GM21367 (cell line): ENCODE measurements around the gene HNRNPC.
"Not testable (repeated sequence)": the region's sequence is repeated elsewhere in the genome, so short reads cannot be mapped to it uniquely, and the experiment has no call there.

Source experiments
- ATAC-seq: cut with Tn5 transposase; IDR thresholded peaks from one replicate; pipeline ENCODE4 v1.9.1; 2021; ENCODE audit not compliant: unreplicated experiment

Gene HNRNPC

DNA sequence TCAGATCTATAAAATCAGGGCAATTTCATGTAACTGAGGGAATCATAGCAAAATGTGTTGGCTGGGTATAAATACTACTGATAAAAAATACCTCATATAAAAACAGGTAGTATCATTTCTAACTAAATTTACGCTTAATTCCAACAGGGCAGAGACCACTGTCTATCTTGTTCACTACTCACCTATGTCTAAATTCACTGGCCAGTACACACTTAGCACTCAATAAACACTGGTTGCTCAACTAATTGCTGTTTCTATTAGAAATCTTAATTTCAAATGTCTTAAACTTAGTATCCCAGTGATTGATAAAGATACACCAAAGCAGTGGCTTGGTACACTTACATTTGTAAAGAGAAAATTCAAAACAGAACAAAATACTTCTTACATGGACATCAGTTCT lies 55.6 kb downstream of the HNRNPC start:
- ATAC-seq, result no peak

DNA sequence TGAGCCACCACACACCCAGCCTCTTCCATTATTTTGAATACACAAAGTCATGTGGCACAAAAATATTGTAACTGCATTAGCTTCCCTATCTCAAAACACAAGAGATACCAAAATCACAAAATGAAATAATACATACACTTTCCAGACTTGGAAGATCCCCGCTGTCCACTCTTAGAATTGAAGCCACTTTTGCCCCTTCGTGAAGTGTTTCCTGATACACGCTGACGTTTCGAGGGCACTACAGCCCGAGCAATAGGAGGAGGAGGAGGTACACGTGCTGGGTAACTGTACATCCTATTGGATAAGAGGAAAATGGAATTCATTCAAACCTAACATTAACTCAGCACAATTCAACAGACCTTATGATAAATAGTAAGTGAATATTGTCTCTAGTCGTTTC lies 56.4 kb downstream of the HNRNPC start:
- not testable (repeated sequence) for ATAC-seq

DNA sequence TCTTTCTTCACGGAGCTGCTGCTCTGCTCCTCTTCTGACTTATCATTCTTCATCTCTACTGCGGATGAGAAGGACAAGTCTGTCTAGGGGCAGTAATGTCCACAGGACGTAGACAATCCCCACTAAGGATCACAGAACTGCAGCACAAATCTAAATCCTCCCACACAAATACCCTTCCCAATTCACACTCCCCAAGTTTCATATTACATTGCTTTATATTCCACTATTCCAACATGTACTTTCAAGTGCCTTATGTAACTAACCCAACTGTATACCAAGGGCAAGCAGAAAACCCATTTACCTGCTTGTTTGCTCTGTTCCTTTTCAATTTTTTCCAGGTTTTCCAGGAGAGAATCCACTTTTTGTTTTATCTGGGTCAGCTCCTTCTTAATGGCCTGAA lies 57.7 kb downstream of the HNRNPC start:
- no peak for ATAC-seq

DNA sequence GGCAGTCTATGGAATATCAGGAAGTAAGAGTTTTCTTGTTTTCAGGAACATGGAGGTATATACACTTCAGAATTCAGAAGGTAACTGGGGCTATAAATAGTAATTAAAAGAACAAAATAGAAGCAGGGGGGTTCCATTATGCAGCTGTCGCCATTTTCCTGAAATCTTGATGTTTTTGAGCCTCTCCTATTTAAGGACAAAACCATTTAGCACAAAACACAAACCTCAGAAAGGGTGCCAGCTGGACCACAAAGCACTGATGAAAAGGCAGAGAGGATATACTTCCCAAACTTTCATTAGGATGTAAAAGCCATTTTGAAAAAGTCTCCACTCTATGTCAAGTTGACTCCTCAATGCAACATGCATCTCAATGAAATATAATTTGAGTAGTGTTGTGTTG lies 59.2 kb downstream of the HNRNPC start:
- no peak for ATAC-seq

DNA sequence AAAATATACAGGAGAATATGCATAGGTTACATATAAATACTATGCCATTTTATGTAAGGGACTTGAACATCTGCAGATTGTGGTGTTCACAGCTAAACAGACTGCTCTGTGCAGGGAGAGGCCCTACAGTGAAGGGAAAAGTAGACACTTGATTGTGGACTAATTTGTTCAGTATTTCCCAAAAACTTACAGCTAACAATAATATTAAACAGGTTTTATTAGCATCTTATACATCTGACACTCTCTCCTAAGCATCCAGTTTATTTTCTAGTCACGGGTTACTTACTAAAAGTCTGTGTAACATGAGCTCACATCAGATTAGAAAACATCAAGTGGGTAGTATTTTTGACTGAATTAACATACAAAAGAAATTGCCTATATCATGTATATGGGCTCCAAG lies 60.1 kb downstream of the HNRNPC start:
- ATAC-seq, result no peak

DNA sequence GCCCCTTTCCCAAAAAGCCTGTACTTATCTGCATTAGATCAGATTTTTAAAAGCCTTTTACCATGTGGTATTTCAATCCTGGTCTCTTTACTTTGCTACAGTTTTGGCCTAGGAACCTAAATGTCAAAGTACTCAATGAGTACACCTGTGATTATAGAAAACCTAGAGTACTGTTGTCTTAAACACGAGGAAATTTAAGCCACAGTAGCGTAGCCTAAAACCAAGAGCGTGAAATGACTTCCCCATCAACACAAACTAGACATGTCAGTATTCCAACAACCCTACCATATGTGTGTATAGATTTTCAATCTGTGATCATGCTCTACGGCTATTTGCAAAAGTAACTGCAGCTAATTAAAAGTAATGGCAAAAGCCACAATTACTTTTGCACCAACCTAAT lies 60.7 kb downstream of the HNRNPC start:
- ATAC-seq, result no peak

DNA sequence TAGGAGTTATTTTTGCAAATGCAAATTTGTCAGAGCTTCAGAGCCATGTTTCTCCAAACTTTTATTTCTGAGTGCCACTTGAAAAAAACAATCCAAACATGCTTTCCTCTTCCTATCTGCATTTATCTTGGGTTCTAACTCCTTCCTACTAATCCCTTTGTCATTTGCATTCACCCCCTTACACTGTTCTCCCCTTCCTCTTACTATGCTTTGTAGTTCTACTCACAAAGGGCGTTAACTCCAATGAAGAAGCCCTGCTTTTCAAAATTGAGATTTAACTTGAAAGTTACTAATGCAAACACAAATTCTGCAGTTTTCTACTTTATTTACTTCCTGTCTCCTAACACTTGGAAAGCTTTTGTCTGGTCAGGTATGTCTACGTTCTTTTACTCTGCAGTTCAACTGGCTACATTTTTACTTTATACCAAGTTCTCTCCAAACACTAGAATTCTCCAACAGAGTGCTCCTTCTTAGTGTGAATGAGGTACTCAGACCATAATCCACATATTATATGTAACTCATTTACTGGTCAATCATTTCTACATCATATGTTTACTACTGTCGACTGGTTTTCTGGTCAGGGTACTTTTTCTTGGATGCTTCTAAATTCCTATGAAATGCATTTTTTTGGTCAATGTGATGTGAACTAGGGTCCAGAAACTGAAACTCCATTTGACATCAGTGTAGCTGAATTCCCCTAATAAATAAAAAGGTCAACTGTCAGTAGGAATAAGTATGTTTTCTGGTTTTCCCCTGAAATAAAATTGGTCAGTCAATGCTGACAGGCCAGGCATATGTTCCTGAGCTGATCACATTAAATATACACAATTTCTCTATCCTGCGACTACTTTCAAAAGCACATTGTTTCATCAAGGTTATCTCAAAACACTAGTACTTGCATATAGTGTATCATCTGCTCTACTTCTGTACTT lies 62.2 kb downstream of the HNRNPC start:
- ATAC-seq, result no peak

DNA sequence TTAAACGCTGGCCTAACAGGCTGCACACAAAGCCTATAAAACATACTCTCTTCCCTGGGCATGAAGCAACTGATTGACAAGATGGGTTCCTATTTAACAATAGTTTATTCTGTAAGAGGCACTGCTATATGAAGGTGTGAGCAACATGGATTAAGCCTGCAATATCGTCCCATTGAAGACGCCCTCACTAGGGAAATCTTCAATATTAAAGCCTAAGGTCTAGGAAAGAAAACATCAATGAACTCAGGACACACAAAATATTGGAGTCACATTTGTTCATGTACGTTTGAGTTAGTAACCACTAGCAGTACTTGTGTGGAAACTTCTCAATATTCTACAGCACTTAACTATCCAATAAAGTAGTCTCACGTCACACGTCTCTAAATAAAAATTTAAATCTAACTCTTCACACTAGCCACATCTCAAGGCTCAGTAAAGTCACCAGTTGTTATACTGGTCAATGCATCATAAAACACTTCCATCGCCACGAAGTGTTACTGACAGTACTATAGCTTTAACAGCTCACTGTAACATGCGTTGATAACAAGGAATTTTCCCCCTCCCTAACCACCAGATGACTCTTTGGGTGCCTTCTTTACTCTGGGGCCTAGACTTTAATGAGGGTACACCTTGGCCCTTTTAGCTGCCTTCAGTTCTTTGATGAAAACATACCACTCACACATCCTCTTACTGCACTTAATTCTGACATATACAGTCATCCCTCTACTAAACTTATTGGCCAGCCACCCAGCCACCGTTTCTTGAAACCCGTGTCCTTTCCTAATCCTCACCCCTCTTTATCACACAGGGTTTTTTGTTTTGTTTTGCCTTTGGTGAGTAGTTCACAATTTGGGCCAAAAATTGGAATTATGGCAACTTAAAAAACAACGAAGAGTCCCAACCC lies 63.3 kb downstream of the HNRNPC start:
- ATAC-seq, result no peak

DNA sequence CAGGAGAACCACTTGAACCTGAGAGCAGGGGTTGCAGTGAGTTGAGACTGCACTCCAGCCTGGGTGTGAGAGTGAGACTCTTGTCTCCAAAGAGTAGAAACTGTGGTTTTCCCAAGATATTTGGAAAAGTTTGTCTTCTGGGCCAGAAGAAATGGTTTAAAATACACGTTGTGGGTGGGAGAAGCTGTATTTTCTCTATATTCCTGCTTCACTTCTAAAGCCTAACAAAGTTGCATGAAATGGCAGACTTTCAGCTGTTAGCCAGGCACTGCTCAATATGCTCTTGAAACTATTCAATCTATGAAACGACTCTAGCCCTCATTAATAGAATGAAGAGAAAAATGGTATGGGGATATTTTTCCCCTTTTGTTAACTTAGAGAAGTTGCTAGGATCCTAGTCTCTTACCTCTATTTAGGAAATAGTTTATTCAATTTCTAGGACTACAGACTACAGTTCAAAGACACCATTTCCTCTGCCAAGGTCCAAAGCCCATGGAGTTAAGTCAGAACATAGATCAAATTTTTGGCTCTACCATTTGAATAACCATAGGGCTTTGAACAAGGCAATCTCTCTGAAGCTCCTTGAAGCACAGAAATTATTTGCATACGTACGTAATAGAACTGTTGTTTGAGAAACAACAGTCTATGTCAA lies 64.1 kb downstream of the HNRNPC start:
- ATAC-seq, result no peak

DNA sequence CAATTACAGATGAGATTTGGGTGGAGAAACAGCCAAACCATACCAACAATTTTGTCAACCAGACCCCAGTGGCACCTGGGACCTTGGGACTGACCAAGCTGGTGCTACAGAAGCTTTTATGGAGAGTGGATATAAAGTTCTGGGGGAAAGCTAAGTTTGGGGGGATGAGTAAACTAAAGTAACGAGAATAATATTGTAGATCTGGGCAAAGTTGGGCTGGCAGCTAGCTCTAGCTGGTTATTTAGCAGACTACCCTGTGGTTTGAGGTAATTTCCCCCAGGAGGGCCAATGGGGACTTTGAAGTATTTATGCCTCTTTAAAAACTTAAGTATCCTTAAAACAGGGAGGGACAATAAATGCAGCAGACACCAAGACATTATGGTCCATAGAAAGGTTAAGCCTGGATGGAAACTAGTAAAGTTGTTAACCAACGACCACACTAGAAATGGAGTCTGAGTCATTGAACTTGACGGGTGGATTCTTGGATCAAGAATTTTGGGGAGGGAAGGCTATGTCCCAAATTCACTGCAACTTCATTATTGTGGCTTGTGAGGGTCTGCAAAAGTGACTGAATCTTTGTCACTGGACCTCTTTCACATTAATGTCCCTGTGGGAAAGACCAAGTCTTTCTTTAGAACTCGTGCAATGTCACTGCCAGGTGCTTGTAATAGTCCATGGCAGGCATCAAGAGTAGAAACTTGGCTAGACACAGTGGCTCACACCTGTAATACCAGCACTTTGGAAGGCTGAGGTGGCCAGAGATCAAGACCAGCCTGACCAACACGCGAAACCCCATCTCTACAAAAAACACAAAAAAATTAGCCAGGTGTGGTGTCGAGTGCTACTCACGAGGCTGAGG lies 64.8 kb downstream of the HNRNPC start:
- no peak for ATAC-seq

DNA sequence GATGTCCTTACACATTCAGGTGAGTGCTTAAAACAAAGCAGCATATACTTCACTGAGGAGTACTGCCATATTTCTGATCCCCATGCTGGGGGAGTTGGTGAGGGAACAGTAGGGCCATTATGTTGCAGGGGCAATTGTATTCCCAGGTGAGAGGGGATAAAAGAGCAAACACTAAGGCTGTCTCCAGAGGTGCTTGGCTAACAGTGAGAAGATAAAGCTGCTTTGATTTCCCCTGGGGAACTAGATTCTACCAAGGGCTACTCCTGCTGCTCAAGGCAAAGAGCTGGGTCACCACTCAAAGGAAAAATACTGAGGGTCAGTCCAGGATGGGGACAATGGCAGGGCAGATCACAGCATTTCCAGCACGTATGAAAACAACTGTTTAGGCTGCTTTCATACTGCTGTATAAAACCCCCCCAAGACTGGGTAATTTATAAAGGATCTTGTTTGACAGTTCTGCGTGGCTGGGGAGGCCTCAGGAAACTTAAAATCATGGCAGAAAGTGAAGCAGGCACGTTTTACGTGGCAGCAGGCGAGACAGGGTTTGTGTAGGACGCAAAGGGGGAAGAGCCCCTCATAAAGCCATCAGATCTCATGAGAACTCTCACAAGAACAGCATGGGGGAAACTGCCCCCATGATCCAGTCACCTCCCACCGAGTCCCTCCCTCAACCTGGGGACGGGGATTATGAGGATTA lies 65.6 kb downstream of the HNRNPC start:
- ATAC-seq, result no peak

DNA sequence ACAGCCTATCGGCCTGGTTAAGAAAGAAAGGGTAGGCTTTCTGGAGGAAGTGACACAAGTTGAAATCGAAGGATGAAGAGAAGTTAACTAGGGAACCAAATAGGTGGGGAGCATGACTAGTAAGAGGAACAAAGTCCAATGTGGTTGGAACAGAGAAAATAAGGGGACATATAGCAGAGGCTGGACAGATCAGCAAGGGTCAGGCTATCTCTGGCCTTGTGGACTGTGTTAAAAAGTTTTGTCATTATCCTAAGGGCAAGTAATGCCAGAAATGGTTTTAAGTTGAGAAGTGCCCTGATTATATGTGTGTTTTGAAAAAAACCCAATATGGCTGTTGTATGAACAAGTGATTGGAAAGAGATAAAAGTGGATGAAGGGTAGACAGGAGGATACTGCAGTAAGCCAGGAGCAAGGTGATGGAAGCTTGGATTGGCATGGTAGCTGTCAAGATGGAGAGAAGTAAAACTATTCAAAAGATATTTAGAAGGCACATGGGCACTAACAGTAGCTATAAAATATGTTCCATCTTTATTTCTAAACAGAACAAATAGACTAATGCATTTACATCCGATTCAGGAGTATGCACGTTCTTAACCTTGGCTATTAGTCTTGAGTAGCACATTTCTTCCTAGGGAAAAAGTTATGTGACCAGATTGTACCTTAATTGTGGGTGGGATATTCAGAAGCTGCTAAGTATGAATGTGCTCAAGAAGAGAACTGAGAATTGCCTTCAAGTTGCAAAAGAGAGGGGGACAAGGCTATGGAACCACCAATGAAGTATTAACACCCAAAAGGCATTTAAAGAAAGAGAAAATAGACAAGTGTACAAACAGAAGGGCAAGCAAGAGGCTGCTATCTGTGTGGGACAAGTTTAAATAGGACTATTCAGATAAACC lies 66.5 kb downstream of the HNRNPC start:
- no peak for ATAC-seq

DNA sequence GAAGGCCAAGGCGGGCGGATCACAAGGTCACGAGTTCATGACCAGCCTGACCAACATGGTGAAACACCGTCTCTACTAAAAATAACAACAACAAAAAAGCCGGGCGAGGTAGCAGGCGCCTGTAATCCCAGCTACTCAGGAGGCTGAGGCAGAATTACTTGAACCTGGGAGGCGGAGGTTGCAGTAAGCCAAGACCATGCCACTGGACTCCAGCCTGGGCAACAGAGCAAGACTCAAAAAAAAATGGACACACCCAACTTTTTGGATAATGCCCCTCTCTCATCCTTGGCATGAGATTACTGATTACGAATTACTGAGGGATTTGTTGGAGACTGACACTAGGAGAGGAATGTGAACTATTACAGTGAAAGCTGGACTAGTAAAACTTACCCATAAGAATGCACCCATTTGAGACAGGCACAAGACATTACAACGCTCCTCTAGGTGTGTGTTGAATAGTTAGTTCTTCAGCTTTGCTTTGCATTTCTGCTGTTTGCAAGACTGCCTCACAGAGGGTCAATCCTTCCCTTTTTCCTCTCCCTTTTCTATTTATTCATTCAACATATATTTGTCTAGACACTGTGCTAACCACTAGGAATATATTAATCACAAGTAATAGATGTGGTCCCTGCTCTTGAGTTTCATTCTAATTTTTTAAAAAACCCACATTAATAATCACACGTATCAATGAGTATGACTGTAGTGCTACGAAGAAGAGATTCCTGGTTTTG lies 67.3 kb downstream of the HNRNPC start:
- no peak for ATAC-seq

DNA sequence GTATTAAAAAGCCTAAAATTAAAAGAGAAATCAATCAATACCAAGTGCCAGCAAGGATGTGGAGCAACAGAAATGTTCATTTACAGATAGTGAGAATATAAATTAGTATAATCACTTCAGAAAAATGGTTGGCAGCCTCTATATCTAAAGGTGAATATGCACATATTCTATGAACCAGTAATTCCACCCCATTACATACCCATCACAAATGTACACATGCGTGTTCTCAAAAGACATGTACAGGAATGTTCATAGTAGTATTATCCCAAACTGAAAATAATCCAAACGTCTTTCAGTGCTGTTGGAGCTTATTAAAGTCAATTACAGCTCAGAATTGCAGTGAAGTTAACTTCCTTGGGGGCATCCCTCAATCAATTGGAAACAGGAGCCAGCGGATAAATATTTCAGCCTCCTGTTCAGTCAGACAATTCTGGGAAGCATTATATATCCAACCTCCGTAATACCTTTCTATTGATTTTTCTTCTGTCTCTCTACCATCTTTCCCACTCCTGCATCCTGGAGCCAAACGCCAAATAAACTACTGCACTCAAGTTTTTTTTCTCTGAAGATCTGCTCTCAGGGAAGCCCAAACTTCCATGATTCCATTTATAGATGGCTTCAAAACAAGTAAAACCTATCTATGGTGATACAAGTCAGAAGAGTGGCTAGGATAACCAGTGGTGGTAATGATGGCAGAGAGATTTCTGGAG lies 68.3 kb downstream of the HNRNPC start:
- no peak for ATAC-seq

DNA sequence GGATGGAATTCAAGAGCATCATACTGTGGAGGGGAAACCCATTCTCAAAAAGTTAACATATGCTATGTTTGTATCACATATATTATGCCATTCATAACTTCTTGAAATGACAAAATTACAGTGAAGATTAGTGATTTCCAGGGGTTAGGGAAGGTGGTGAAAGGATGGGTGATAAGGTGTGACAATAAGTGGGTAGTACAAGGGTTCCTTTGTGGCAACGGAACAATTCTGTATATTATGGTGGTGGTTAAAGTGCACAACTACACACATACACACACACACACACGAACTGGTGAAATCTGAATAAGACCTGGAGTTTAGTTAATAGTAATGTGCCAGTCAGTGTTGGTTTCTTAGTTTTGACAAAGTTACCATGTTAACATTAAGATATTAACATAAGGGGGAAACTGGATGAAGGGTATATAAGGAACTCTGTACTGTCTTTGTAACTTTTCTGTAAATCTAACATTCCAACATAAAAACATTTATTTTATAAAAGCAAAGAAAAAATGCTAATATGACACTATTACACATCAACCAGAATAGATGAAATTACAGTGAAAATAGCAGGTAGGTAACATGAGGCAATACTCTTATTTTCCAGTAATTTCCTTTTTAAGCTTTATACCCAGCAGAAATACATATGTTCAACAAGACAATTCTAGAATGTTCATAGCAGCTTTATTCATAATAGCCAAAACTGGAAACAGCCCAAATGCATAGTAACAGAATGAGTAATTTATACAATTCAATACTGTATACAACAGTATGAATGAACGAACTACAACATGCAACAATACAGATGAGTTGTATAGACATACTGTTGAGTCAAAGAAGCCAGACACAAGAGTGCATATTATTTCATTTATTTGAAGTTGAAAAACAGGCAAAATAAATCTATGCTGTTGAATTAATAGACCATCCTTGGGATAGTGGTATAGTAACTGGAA lies 69.4 kb downstream of the HNRNPC start:
- ATAC-seq, result no peak

DNA sequence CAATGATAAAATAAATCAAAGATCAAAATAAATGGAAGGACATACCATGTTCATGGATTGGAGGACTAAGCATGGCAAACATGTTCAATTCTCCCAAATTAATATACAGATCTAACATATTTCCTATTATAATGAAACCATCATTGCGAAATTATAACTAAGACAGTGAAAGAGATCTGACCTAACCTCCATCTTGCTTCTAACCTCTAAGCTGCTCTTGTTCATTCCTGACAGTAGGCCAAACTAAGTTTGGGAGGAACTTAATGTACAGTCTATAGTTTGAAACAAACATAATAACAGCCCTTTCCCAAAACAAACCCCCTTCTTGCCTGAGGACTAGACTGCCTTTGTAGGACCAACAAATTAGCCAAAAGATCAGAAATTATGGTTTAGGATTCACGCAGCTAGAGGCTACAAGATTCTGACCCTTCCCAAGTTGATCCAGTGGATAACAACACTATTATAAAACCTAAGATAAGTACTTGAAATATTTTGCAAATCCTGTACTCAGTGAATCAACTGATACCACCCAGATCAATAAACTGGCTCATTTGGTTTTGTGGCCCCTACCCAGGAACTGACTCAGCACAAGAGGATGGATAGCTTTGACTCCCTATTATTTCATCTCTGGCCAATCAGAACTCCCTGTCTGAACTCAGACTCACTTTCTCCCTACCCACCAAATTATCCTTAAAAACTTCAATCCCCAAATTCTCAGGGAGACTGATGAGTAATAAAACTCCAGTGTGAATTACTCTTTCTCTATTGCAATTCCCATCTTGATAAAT lies 71.6 kb downstream of the HNRNPC start:
- ATAC-seq, result no peak
